Neutrophil (primary cell): Measurements from ENCODE around the gene NEU4.
"Not testable (repeated sequence)": the region's sequence is repeated elsewhere in the genome, so short reads cannot be mapped to it uniquely, and the experiment has no call there.

Source experiments
- H3K27ac ChIP-seq: fragments of 200-600 bp; sonication (generic); 2 replicates; pipeline ENCODE4 v1.5.1; 2016; ENCODE audit warnings: mild to moderate bottlenecking, moderate library complexity
- H3K27me3 ChIP-seq: fragments of 200-600 bp; sonication (generic); 2 replicates; pipeline ENCODE4 v1.6.0; 2016; ENCODE audit warnings: mild to moderate bottlenecking
- H3K36me3 ChIP-seq: fragments of 200-600 bp; sonication (generic); 2 replicates; pipeline ENCODE4 v1.5.1; 2017
- H3K4me1 ChIP-seq, 2 experiments: fragments of 200-600 bp in 1 of 2; sonication (generic) in 1 of 2; 1 replicate in 1 of 2; 2 replicates in 1 of 2; pipeline versions ENCODE4 v1.5.1 to v1.6.1; 2013 to 2016; ENCODE audit warnings: low read depth in 1 of 2, low read length in 1 of 2, mild to moderate bottlenecking in 1 of 2, moderate library complexity in 1 of 2; ENCODE audit not compliant: control insufficient read depth in 1 of 2, insufficient read depth in 1 of 2
- H3K4me3 ChIP-seq, 2 experiments: fragments of 200-600 bp in 1 of 2; sonication (generic) in 1 of 2; 1 replicate in 1 of 2; 2 replicates in 1 of 2; pipeline ENCODE4 v1.5.1; 2013 to 2016; ENCODE audit warnings: low read depth in 1 of 2, low read length in 1 of 2, mild to moderate bottlenecking in 1 of 2, moderate library complexity in 1 of 2
- H3K9me3 ChIP-seq: fragments of 200-600 bp; sonication (generic); 2 replicates; pipeline ENCODE4 v1.5.1; 2016
- TF ChIP-seq, protein P1 (sequence below): fragments of 200-600 bp; sonication (generic); IDR thresholded peaks from 2 replicates; pipeline ENCODE4 v1.5.1; 2016; ENCODE audit warnings: antibody characterized with exemption

NEU4 gene

DNA sequence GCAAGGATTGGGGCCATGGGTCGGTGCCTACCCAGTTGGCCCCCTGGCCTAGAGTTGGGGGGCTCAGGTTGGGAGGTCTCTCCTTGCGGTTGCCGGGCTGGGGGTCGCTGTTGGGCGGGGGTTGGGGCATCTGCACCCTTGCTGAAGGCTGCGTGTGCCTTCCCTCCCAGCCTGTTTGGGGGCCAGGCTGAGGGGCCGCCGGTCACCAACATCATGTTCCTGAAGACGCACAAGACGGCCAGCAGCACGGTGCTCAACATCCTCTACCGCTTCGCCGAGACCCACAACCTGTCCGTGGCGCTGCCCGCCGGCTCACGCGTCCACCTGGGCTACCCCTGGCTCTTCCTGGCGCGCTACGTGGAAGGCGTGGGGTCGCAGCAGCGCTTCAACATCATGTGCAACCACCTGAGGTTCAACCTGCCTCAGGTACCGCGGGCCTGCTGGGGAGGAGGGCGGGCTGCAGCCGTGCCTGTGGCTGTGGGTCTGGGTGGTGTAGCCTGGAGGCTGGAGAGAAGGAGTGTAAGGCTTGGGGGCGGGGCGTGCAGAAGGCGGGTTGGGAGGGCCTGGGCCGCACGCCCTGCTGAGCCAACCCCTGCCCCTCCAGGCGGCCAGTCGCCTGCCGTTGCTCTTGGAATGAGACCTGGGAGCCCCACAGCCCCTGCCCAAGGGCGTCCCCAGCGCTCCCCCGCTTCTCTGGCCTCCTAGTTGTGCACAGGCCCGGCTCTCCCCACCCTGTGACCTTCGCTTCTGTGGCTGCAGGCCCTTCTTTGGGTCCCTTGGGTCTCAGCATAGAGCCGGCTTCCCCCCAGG lies 7.2 kb upstream of the NEU4 start:
- no peak overlapping the region for H3K4me3 ChIP-seq
- H3K36me3 ChIP-seq: no peaks in the 10 kb centered on the region
- TF ChIP-seq, protein P1, sequence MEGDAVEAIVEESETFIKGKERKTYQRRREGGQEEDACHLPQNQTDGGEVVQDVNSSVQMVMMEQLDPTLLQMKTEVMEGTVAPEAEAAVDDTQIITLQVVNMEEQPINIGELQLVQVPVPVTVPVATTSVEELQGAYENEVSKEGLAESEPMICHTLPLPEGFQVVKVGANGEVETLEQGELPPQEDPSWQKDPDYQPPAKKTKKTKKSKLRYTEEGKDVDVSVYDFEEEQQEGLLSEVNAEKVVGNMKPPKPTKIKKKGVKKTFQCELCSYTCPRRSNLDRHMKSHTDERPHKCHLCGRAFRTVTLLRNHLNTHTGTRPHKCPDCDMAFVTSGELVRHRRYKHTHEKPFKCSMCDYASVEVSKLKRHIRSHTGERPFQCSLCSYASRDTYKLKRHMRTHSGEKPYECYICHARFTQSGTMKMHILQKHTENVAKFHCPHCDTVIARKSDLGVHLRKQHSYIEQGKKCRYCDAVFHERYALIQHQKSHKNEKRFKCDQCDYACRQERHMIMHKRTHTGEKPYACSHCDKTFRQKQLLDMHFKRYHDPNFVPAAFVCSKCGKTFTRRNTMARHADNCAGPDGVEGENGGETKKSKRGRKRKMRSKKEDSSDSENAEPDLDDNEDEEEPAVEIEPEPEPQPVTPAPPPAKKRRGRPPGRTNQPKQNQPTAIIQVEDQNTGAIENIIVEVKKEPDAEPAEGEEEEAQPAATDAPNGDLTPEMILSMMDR: no peak
- H3K27ac ChIP-seq: no peak overlapping the region
- H3K4me1 ChIP-seq: peaks cover 0 to 3% of the 10 kb centered on the region in 2 experiments
- no peaks in the 10 kb centered on the region for H3K9me3 ChIP-seq
- H3K27me3 ChIP-seq: peaks cover 38% of the 10 kb centered on the region

DNA sequence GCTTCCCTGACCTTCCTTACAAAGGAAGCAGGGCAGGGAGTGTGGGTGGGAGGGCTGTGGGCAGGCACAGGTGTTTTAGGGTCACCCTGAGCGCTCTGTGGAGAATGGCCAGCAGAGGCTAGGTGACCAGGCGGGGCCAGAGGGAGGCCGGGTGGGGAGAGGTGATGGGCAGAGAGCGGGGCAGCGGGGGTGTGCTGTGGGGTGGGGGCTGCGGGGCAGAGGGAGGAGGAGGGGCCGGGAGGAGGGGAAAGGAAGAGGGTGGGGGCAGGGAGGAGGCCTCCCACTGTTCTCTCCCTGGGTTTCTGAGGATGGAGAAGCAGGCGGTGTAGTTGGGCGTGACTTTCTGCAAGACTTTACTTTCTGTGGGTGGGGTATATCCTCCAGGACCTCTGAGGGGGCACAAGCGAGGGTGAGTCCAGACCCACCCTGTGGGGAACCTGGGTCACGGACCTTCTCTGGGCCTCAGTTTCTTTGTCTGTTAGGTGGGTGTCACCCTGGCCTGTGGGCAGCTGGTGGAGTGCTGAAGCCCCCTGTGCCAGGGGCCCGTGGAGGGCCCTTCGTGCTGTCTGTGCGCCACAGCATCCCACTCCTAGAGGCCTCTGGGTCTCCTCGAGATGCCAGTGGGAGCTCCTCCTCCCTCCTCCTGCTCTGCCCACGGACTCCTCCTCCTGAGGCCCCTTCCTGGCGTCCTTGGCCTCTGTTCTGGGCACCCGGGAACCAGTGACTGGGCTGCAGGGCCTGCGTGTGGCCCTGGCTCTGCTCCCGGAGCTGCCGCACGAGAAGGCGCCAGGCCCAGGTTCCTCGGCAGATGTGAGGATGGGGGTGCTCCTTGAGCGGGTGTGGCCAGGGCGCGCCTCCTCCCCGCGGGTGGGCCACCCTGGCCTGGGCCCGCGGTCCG lies 6.3 kb upstream of the NEU4 start:
- H3K27ac ChIP-seq: no peak overlapping the region
- H3K27me3 ChIP-seq: peaks cover 38% of the 10 kb centered on the region
- no peak overlapping the region for H3K4me3 ChIP-seq
- H3K9me3 ChIP-seq: no peaks in the 10 kb centered on the region
- H3K4me1 ChIP-seq: peaks cover 0 to 3% of the 10 kb centered on the region in 2 experiments
- no peaks in the 10 kb centered on the region for H3K36me3 ChIP-seq
- TF ChIP-seq, protein P1: no peak

- Histone ChIP-seq H3K36me3 (no peaks in the 10 kb centered on the region), H3K4me1 (peaks cover 0 to 3% of the 10 kb centered on the region in 2 experiments), H3K27ac (no peak overlapping the region), H3K4me3 (no peak overlapping the region), H3K27me3 (peaks cover 38% of the 10 kb centered on the region), H3K9me3 (no peaks in the 10 kb centered on the region)
- TF ChIP-seq, protein P1: no peak
Measured at GRCh38 chr2:241803387-241804325, 5.3 kb upstream of the NEU4 start.

- Histone ChIP-seq H3K27ac (no peak overlapping the region), H3K27me3 (peaks cover 38% of the 10 kb centered on the region), H3K4me3 (no peak overlapping the region), H3K4me1 (peaks cover 0 to 3% of the 10 kb centered on the region in 2 experiments), H3K36me3 (no peaks in the 10 kb centered on the region), H3K9me3 (no peaks in the 10 kb centered on the region)
- TF ChIP-seq, protein P1: no peak
Measured at GRCh38 chr2:241804326-241805229, 4.4 kb upstream of the NEU4 start.

GRCh38 chr2:241806217-241806616 lies 2.8 kb upstream of the NEU4 start:
- H3K9me3 ChIP-seq, H3K4me3 ChIP-seq, H3K36me3 ChIP-seq, H3K27ac ChIP-seq, H3K4me1 ChIP-seq: not testable (repeated sequence)
- peaks cover 38% of the 10 kb centered on the region for H3K27me3 ChIP-seq
